Spleen (tissue), 11 donors: Measurements from ENCODE around the gene TM9SF4. TPM values are rescaled to one million over a fixed set of nuclear protein-coding genes. Genes with fewer than 3 reads are reported as not detected.
A peak's percentile ranks its signal among the peaks of the same experiment; 100 is the strongest.

ENCODE experiments used
- DNase-seq: peaks from one replicate; pipeline ENCODE4 v3.0.0-alpha.2; 2020
- H3K27ac ChIP-seq, 8 donors: fragments of 200-600 bp; sonication (generic) in 7 of 8; 1 replicate in 4 of 8; 2 replicates in 4 of 8; pipeline versions ENCODE4 v1.5.0 to v1.8.0; 2016 to 2021; ENCODE audit warnings: inconsistent platforms in 4 of 8, mild to moderate bottlenecking in 4 of 8, moderate library complexity in 1 of 8
- H3K27me3 ChIP-seq, 7 donors: fragments of 200-600 bp; sonication (generic) in 6 of 7; replicated peaks in 1 of 7; 1 replicate in 4 of 7; 2 replicates in 3 of 7; pipeline versions ENCODE4 v1.5.0 to v1.8.0; 2016 to 2021; ENCODE audit warnings: inconsistent platforms in 3 of 7, mild to moderate bottlenecking in 1 of 7
- H3K36me3 ChIP-seq, 6 donors: fragments of 200-600 bp; sonication (generic) in 5 of 6; 1 replicate in 4 of 6; 2 replicates in 2 of 6; pipeline versions ENCODE4 v1.5.0 to v1.8.0; 2016 to 2021; ENCODE audit warnings: inconsistent platforms in 2 of 6
- H3K4me1 ChIP-seq, 6 donors: fragments of 200-600 bp; sonication (generic) in 5 of 6; 1 replicate in 3 of 6; 2 replicates in 3 of 6; pipeline versions ENCODE4 v1.5.0 to v1.8.0; 2016 to 2021; ENCODE audit warnings: inconsistent platforms in 3 of 6
- H3K4me3 ChIP-seq, 8 donors: fragments of 200-600 bp; sonication (generic) in 7 of 8; 1 replicate in 4 of 8; 2 replicates in 4 of 8; pipeline versions ENCODE4 v1.5.0 to v1.8.0; 2016 to 2021; ENCODE audit warnings: inconsistent platforms in 4 of 8, mild to moderate bottlenecking in 4 of 8, moderate library complexity in 2 of 8
- H3K9me3 ChIP-seq, 8 donors: fragments of 200-600 bp; sonication (generic) in 7 of 8; 1 replicate in 4 of 8; 2 replicates in 4 of 8; pipeline versions ENCODE4 v1.5.0 to v1.8.0; 2016 to 2021; ENCODE audit warnings: inconsistent platforms in 4 of 8
- CTCF ChIP-seq, 11 experiments: fragments of 200-600 bp in 7 of 11; fragments of 450-650 bp in 4 of 11; sonication (generic) in 4 of 11; IDR thresholded peaks in 8 of 11; conservative IDR thresholded peaks in 3 of 11; 1 replicate in 7 of 11; 2 replicates in 4 of 11; pipeline versions ENCODE4 v1.4.0 to v1.8.0; 2016 to 2021; ENCODE audit warnings: antibody characterized with exemption in 11 of 11, inconsistent platforms in 4 of 11, mild to moderate bottlenecking in 1 of 11
- POLR2A ChIP-seq, 3 donors: fragments of 450-650 bp; IDR thresholded peaks; one replicate each; pipeline ENCODE4 v1.5.1; 2017; ENCODE audit warnings: antibody characterized with exemption in 3 of 3, mild to moderate bottlenecking in 1 of 3
- POLR2AphosphoS5 ChIP-seq, 3 donors: sonication (generic); formaldehyde crosslinking; IDR thresholded peaks; one replicate each; pipeline ENCODE4 v1.5.1; 2017; ENCODE audit warnings: antibody characterized with exemption in 3 of 3
- WGBS, 5 donors: extraction: QIAGEN DNeasy Blood & Tissue Kit in 3 of 5; methylation state at CpG; one replicate each; pipeline versions ENCODE4 v1.1.5 to v1.1.7; 2013 to 2018; 5-methylcytosine and 5-hydroxymethylcytosine counted together
- intact Hi-C: fragments of 100-400 bp; cut with DNase I; formaldehyde crosslinking; loops from one replicate; pipeline ENCODE4 v1.15.0; 2023; ENCODE audit warnings: low total_unique reads
- polyA plus RNA-seq, 3 donors: library from polyadenylated mRNA; stranded (reverse); fragments of 200-250 nt; gene quantifications; one replicate each; pipeline ENCODE4 v1.2.1, GENCODE V29; 2013
- total RNA-seq, 7 donors: library from RNA; depleted of rRNA in 3 of 7; stranded (reverse); fragments of >200 nt in 3 of 7; fragmentation: NEBNext Ultra II Directional in 4 of 7; extraction: Animal tissue kit (Norgen Biotek cat#: 25700) in 4 of 7; gene quantifications; one replicate each; pipeline versions ENCODE4 v1.1.0 to v1.2.1, GENCODE V29; 2016 to 2021
- donor health status: healthy with polysubstance abuse.
- donor health status: DM: no; HTN: no; CAD: no; lungs with moderate emphysema.
- donor health status: DM: no; HTN: no; CAD: no.
- donor health status: Bipolar disorder and iron deficiency.
- donor health status: healthy.
- donor health status: DM: no; HTN: no; CAD: no.
- donor health status: DM: yes; HTN: yes; CAD: no.

The TM9SF4 gene
- total and polyA plus RNA-seq, 10 donors, result 12.0 to 58.3 (median 41.0) TPM

GRCh38 chr20:32204205-32205109 is 94.9 kb downstream of the TM9SF4 start:
- WGBS, 5 donors, result 55 to 71% (median 64%) methylated on average over 4 of the region's 4 CpGs
- Histone ChIP-seq H3K27me3 (no peaks in the 10 kb centered on the region), H3K4me1 (peaks cover 37 to 89% (median 71%) of the 10 kb centered on the region in 6 donors), H3K4me3 (peak overlapping the region in 1 of 8 donors; percentile 11), H3K36me3 (peaks cover 0 to 40% (median 26%) of the 10 kb centered on the region in 6 donors), H3K9me3 (no peaks in the 10 kb centered on the region), H3K27ac (peak overlapping the region in 6 of 8 donors; percentile 15 to 95 (median 78))
- no peak for DNase-seq
- intact Hi-C loops, result no loop called here
- no peak for TF ChIP-seq POLR2AphosphoS5 (IDR thresholded peaks at IDR 0.05)
- no peak for TF ChIP-seq POLR2A (IDR thresholded peaks at IDR 0.05)
- no peak for TF ChIP-seq CTCF (IDR thresholded peaks at IDR 0.05 in 8 of 11, conservative IDR thresholded peaks at IDR 0.05 in 3 of 11)

- 40 to 63% (median 52%) methylated on average over 5 of the region's 5 CpGs for WGBS, 5 donors
- H3K36me3 ChIP-seq, result peaks cover 0 to 40% (median 20%) of the 10 kb centered on the region in 6 donors
- intact Hi-C loops, result no loop called here
- peak overlapping the region in 2 of 8 donors; percentile 11 to 100 for H3K4me3 ChIP-seq
- no peak for TF ChIP-seq POLR2AphosphoS5 (IDR thresholded peaks at IDR 0.05)
- TF ChIP-seq POLR2A (IDR thresholded peaks at IDR 0.05), result no peak
- TF ChIP-seq CTCF (IDR thresholded peaks at IDR 0.05 in 8 of 11, conservative IDR thresholded peaks at IDR 0.05 in 3 of 11), result no peak
- peak overlapping the region in 6 of 8 donors; percentile 32 to 95 (median 78) for H3K27ac ChIP-seq
- H3K9me3 ChIP-seq, result no peaks in the 10 kb centered on the region
- DNase-seq, result no peak
- peaks cover 40 to 91% (median 74%) of the 10 kb centered on the region in 6 donors for H3K4me1 ChIP-seq
- no peaks in the 10 kb centered on the region for H3K27me3 ChIP-seq
These were observed 95.8 kb downstream of the TM9SF4 start for GRCh38 chr20:32205110-32205842.

- DNase-seq, result no peak
- no peak for TF ChIP-seq POLR2AphosphoS5 (IDR thresholded peaks at IDR 0.05)
- TF ChIP-seq POLR2A (IDR thresholded peaks at IDR 0.05), result no peak
- TF ChIP-seq CTCF (IDR thresholded peaks at IDR 0.05 in 8 of 11, conservative IDR thresholded peaks at IDR 0.05 in 3 of 11), result no peak
- Histone ChIP-seq H3K36me3 (peaks cover 0 to 40% (median 16%) of the 10 kb centered on the region in 6 donors), H3K4me1 (peaks cover 40 to 92% (median 75%) of the 10 kb centered on the region in 6 donors), H3K9me3 (no peaks in the 10 kb centered on the region), H3K27me3 (no peaks in the 10 kb centered on the region), H3K4me3 (peak overlapping the region; percentile 71 to 100 (median 89)), H3K27ac (peak overlapping the region in 7 of 8 donors; percentile 39 to 95 (median 89))
- WGBS, 5 donors, result 52 to 64% (median 57%) methylated on average over 8 of the region's 8 CpGs
- intact Hi-C loops, result no loop called here
These were observed 96.6 kb downstream of the TM9SF4 start for GRCh38 chr20:32205843-32206759.
